SK-N-MC (cell line): ENCODE data around the gene TMED10.

ENCODE experiments used
- EZH2 ChIP-seq: fragments of 200-600 bp; sonication (generic); IDR thresholded peaks from one replicate; pipeline ENCODE4 v1.6.1; 2017; ENCODE audit warnings: antibody characterized with exemption
- POLR2AphosphoS5 ChIP-seq: IDR thresholded peaks from 2 replicates; pipeline ENCODE4 v1.6.1; 2012; ENCODE audit warnings: mild to moderate bottlenecking, low read depth, low read length, borderline replicate concordance

DNA sequence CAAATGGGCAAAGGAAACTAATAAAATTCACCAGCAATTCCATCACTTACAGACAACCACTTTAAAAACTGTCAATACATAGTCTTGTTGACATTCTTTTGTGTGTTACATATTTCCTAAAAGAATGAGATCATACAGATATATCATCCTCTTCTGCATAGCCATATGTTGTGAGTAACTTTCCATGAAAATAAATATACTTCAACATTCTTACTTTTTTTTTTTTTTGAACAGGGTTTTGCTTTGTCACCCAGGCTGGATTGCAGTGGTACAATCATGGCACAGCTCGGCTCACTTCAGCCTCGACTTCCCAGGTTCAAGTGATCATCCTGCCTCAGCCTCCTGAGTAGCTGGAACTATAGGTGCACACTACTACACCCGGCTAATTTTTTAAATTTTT lies 86.1 kb downstream of the TMED10 start:
- TF ChIP-seq EZH2: no peak
- no peak for TF ChIP-seq POLR2AphosphoS5
